Dedifferentiated amniotic fluid mesenchymal stem cell (primary cell): ENCODE measurements around the gene TGM2.

Experiments used
- DNase-seq: peaks from one replicate; pipeline ENCODE4 v3.0.0-alpha.2; 2016; ENCODE audit errors: extremely low spot score

Gene TGM2

GRCh38 chr20:38132156-38132909, 32.7 kb downstream of the TGM2 start:
- DNase-seq: no peak

GRCh38 chr20:38131588-38132121, 33.4 kb downstream of the TGM2 start:
- no peak for DNase-seq

GRCh38 chr20:38130687-38131587, 34.1 kb downstream of the TGM2 start:
- no peak for DNase-seq

- no peak for DNase-seq
Measured at GRCh38 chr20:38129893-38130609, 35.0 kb downstream of the TGM2 start.

GRCh38 chr20:38129248-38129865, 35.7 kb downstream of the TGM2 start:
- no peak for DNase-seq

- DNase-seq: no peak
Measured at GRCh38 chr20:38128691-38129090, 36.4 kb downstream of the TGM2 start.

GRCh38 chr20:38127920-38128528, 37.0 kb downstream of the TGM2 start:
- no peak for DNase-seq

- DNase-seq: peak; percentile 72
Measured at GRCh38 chr20:38126932-38127621, 38.0 kb downstream of the TGM2 start.

- no peak for DNase-seq
Measured at GRCh38 chr20:38126146-38126921, 38.7 kb downstream of the TGM2 start.

GRCh38 chr20:38125157-38126056, 39.7 kb downstream of the TGM2 start:
- no peak for DNase-seq

GRCh38 chr20:38123021-38123587, 42.0 kb downstream of the TGM2 start:
- peak; percentile 49 for DNase-seq

GRCh38 chr20:38121741-38122140, 43.3 kb downstream of the TGM2 start:
- DNase-seq: no peak

GRCh38 chr20:38120625-38120988, 44.5 kb downstream of the TGM2 start:
- DNase-seq: no peak

GRCh38 chr20:38119446-38119845, 45.6 kb downstream of the TGM2 start:
- DNase-seq: no peak

- DNase-seq: peak; percentile 51
Measured at GRCh38 chr20:38117635-38118034, 47.4 kb downstream of the TGM2 start.

- no peak for DNase-seq
Measured at GRCh38 chr20:38117205-38117604, 47.9 kb downstream of the TGM2 start.

- no peak for DNase-seq
Measured at GRCh38 chr20:38116409-38117165, 48.5 kb downstream of the TGM2 start.

- no peak for DNase-seq
Measured at GRCh38 chr20:38115896-38116295, 49.2 kb downstream of the TGM2 start.
